Stimulated activated CD8-positive, alpha-beta memory T cell treated with anti-CD3 and anti-CD28 coated beads, Interleukin-7, amount 100 ng/mL, for 4 hours (primary cell): ENCODE results near the gene FTCD.
"Not testable (repeated sequence)": the region's sequence is repeated elsewhere in the genome, so short reads cannot be mapped to it uniquely, and the experiment has no call there.

Experiments used
- DNase-seq, 2 donors: peaks; one replicate each; pipeline ENCODE4 v3.0.0-alpha.2; 2020; ENCODE audit warnings: low read depth in 2 of 2

FTCD gene, protein sequence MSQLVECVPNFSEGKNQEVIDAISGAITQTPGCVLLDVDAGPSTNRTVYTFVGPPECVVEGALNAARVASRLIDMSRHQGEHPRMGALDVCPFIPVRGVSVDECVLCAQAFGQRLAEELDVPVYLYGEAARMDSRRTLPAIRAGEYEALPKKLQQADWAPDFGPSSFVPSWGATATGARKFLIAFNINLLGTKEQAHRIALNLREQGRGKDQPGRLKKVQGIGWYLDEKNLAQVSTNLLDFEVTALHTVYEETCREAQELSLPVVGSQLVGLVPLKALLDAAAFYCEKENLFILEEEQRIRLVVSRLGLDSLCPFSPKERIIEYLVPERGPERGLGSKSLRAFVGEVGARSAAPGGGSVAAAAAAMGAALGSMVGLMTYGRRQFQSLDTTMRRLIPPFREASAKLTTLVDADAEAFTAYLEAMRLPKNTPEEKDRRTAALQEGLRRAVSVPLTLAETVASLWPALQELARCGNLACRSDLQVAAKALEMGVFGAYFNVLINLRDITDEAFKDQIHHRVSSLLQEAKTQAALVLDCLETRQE

GRCh38 chr21:46155514-46156377 lies at the start of gene FTCD:
Gene FTCD, minus strand, starts transcription at chr21:46155579. Its CDS starts 56 bp downstream, at chr21:46155523.
- no peak for DNase-seq

- DNase-seq = no peak
Observed at GRCh38 chr21:46205166-46205565, 49.8 kb upstream of the FTCD start.

DNA sequence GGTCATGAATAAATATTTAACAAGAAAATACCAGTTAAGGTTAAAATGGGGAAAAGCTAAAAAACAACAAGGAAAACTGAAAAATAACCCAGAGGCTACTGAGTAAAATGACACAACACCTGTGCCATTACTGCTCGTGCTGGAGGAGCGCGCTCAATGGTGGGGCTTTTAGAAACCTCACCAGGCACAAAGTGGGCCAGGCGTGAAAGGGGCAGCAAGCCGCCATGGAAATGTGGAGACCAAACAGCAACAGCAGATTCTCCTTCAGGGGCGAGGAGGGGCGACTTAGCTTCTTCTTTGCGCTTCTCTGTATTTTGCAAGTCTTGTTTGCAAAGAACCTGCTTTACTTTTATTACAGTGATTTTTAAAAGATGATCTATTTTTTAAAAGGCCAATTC lies 47.8 kb upstream of the FTCD start:
- no peak for DNase-seq

DNA sequence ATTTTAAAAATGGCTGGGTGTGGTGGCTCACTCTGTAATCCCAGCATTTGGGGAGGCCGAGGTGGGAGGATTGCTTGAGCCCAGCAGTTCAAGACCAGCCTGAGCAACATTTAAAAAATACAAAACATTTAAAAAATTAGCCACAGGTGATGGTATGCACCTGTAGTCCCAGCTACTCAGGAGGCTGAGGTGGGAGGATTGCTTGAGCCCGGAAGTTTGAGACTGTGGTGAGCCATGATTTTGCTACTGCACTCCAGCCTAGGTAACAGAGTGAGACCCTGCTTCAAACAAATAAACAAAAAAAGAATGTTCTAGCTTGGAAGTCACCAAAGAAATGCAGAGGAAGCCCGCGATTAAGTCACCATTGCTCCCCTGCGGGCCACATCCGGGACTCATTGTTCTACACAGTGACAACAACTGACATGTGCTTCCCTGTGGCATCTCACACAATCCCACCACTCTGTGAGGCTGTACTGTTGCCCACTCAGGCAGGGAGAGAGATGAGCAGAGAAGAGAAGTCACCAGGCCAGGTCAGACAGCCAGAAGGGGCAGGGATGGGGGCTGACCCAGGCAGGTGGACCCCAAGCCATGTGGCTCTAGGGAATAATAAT lies 47.3 kb upstream of the FTCD start:
- DNase-seq = no peak

DNA sequence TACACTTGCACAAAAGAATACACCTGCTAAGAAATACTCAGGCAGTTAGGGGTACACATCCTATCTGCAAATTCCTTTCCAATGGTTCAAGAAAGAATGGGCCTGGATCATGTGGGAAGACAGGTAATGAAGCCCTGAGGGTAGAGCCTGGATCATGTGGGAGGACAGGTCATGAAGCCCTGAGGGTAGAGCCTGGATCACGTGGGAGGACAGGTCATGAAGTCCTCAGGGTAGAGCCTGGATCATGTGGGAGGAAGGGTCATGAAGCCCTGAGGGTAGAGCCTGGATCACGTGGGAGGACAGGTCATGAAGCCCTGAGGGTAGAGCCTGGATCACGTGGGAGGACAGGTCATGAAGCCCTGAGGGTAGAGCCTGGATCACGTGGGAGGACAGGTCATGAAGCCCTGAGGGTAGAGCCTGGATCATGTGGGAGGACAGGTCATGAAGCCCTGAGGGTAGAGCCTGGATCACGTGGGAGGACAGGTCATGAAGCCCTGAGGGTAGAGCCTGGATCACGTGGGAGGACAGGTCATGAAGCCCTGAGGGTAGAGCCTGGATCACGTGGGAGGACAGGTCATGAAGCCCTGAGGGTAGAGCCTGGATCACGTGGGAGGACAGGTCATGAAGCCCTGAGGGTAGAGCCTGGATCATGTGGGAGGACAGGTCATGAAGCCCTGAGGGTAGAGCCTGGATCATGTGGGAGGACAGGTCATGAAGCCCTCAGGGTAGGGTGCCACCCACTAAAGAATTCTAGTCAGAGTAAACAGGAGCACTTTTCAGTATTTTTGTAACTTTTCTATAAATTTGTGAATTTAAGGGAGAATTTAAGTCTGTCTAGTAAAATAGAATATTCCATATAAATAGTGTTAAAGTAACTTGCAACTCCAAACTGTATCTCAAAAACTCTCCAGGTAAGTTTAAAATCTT lies 45.8 kb upstream of the FTCD start:
- not testable (repeated sequence) for DNase-seq

DNA sequence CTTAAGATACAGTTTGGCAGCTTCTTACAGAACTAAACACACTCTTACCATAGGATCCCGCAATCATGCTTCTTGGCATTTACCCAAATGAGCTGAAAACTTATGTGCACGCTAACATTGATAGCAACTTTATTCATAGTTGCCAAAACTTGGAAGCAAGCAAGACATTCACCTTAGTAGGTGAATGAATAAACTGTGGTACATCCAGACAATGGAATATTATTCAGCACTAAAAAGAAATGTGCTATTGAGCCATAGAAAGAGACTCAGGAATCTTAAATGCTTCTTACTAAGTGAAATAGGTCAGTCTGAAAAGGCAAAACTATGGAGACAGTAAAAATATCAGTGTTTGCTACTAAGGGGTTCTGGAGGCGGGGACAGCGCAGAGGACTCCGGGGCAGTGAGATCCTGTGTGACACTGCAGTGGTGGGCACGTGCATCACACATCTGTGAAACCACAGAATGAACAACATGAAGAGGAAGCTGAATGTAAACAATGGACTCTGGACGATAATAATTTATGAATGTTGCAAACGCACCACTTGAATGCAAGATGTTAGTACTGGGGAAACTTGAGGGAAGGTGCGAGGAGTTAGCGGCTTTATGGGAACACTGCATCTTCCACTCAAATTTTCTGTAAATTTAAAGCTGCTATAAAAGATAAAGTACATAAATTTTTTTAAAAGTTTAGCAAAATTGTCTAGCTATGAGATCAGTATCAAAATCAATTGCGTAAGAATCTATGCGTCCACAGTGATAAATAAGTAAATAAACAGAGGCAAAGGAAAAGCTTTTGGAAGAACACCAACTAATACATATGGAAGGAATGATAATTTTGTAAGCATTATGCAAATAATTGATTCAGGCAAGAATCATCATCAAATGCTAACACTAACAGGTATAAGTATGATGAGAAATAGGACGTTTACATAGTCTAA lies 44.3 kb upstream of the FTCD start:
- DNase-seq = no peak

GRCh38 chr21:46196733-46197132 lies 41.4 kb upstream of the FTCD start:
- no peak for DNase-seq

GRCh38 chr21:46195595-46196195 lies 40.3 kb upstream of the FTCD start:
- no peak for DNase-seq

DNA sequence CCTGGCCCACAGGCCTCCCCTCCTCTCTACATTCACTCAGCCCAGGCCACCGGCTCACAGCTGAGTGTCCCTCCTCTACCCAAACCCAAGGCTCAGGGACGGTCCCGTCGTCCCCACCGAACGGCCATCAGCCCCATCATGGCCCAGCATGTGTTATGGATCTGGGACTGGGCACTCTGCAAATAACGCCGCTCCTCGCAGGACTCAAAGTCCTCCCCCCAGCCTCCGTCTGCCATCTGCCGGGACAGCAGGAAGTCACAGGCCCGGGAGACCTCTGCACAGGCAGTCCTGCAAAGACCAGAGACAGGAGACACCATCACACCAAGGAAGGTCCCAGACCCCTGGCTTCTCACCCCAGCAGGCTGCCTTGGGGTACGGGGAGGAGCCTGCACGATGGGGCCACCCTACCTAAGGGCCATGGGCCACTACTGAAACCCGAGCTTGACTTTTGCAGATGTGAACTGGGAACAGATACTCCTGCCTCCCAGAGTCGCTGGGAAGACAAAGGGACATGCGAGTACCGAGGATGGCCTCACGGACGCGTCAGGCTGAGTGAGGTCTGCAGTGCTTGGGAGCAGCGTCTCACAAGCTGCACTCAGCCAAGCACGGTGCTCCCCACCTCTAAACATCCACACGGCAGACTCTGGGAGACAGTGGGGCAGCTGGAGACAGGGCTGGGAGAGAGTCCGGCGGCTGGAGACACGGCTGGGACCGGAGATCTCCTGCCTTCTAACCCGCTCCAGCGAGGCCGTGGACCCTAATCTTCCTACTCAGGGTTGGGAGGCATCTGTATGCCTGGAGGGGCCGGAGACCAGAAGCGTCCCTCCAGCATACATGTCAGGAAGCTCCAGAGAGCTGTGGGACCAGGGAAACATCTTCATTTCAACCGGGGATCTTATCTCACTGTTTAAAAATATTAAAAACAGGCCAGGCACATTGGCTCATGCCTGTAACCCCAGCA lies 39.3 kb upstream of the FTCD start:
- DNase-seq = no peak

GRCh38 chr21:46193829-46194373 lies 38.5 kb upstream of the FTCD start:
- no peak for DNase-seq

- DNase-seq = no peak
Observed at GRCh38 chr21:46191686-46192575, 36.6 kb upstream of the FTCD start.

DNA sequence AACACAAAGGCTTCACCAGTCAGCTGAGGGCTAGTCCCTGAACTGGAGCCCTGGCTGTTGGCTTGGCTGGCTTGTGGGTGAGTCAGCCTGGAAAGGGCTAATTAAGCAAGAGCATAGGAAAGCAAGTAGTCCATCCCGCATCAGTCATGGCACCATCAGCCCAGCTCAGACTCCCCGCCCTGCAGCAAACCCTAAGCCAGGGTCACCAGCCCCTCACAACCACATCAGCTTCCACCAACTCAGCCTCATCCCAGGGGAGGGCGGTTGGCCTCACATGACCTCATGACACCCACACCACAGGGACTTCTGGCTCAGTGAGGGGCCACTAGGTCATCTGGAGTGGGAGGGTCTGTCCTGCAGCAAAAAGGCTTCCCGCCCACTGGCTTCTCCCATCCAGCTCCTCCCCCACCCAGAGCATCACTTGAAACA lies 35.9 kb upstream of the FTCD start:
- DNase-seq = no peak

- DNase-seq = no peak
Observed at GRCh38 chr21:46190491-46191131, 35.2 kb upstream of the FTCD start.

- no peak for DNase-seq
Observed at GRCh38 chr21:46189959-46190490, 34.6 kb upstream of the FTCD start.

- no peak for DNase-seq
Observed at GRCh38 chr21:46189213-46189958, 34.0 kb upstream of the FTCD start.
